GM19395 (cell line): ENCODE results near the gene ANKRD20A1.
"Not testable (repeated sequence)": the region's sequence is repeated elsewhere in the genome, so short reads cannot be mapped to it uniquely, and the experiment has no call there.

Experiments
- ATAC-seq: cut with Tn5 transposase; IDR thresholded peaks from one replicate; pipeline ENCODE4 v1.9.1; 2021; ENCODE audit warnings: mild to moderate bottlenecking, moderate library complexity; ENCODE audit not compliant: unreplicated experiment

ANKRD20A1 gene

GRCh38 chr9:67858871-67859270, at the start of gene ANKRD20A1:
Gene ANKRD20A1 (plus strand): TSS chr9:67858931. CDS start chr9:67859427, 496 bp downstream.
- ATAC-seq, result not testable (repeated sequence)

GRCh38 chr9:67832088-67832487, 26.6 kb upstream of the ANKRD20A1 start:
- ATAC-seq, result not testable (repeated sequence)
